K562 (cell line): ENCODE data around the gene AP2M1. TPM values are rescaled to one million over a fixed set of nuclear protein-coding genes. Genes with fewer than 3 reads are reported as not detected.

Experiments used
- ATAC-seq: fragments of 200-7000 bp; cut with Tn5 transposase; 3 replicates; pipeline ENCODE4 v1.9.1; 2020; ENCODE audit warnings: moderate library complexity
- BruUV-seq: library from RNA; stranded (reverse); fragments of 400-500 nt; replicated peaks from 2 replicates; lab custom pipeline; 2021; lab: Mats Ljungman, UMichigan
- CTCF ChIA-PET: fragments of 300-600 bp; formaldehyde crosslinking; extraction: SDS; loops from one replicate; lab custom pipeline; 2021; ENCODE audit warnings: low intra/inter-chr PET ratio; lab: Yijun Ruan, JAX
- POLR2A ChIA-PET: fragments of 300-600, 350-650 bp; sonication (Branson Sonifier 250); formaldehyde crosslinking; extraction: SDS; loops from one replicate; lab custom pipeline; 2021; ENCODE audit warnings: antibody characterized with exemption, inconsistent platforms; lab: Yijun Ruan, JAX
- DNase-seq, 4 experiments: peaks; one replicate each; pipeline versions ENCODE4 v3.0.0 to v3.0.0-alpha.2; 2011 to 2018; ENCODE audit warnings: low spot score in 3 of 4, mixed read lengths in 3 of 4; ENCODE audit errors: extremely low read depth in 1 of 4
- FAIRE-seq: peaks from 2 replicates; lab custom pipeline; 2011; peaks lifted over from hg19 to GRCh38; lab: Jason Lieb, UNC
- H2AFZ ChIP-seq: 2 replicates; pipeline ENCODE4 v1.6.0; 2011; ENCODE audit warnings: low read depth, low read length, control low read depth, inconsistent platforms
- H3K27ac ChIP-seq: fragments of 200-600 bp; 3 replicates; pipeline ENCODE4 v1.8.0; 2011; ENCODE audit warnings: low read depth, mild to moderate bottlenecking, control low read depth, inconsistent platforms, low read length, moderate library complexity, mixed read lengths; ENCODE audit errors: extremely low read depth
- H3K27me3 ChIP-seq, 2 experiments: fragments of 300-600 bp in 1 of 2; 2 replicates in 1 of 2; 3 replicates in 1 of 2; pipeline versions ENCODE4 v1.6.0 to v1.8.0; 2011; ENCODE audit warnings: inconsistent platforms in 2 of 2, low read length in 2 of 2, mild to moderate bottlenecking in 1 of 2, mixed read lengths in 1 of 2, moderate library complexity in 1 of 2; ENCODE audit not compliant: control insufficient read depth in 2 of 2, insufficient read depth in 2 of 2
- H3K36me3 ChIP-seq: fragments of 300-600 bp; 3 replicates; pipeline ENCODE4 v1.8.0; 2011; ENCODE audit warnings: mild to moderate bottlenecking, low read length, inconsistent platforms; ENCODE audit not compliant: control insufficient read depth, insufficient read depth
- H3K4me1 ChIP-seq, 2 experiments: fragments of 200-600 bp in 1 of 2; replicated peaks in 1 of 2; 2 replicates in 1 of 2; 3 replicates in 1 of 2; pipeline versions ENCODE4 v1.5.1 to v1.8.0; 2011; ENCODE audit warnings: inconsistent platforms in 2 of 2, low read length in 2 of 2, mild to moderate bottlenecking in 1 of 2, mixed read lengths in 1 of 2, moderate library complexity in 1 of 2; ENCODE audit not compliant: control insufficient read depth in 2 of 2, insufficient read depth in 2 of 2
- H3K4me2 ChIP-seq: 2 replicates; pipeline ENCODE4 v1.6.1; 2011; ENCODE audit warnings: low read length, control low read depth, inconsistent platforms, mixed read lengths; ENCODE audit not compliant: insufficient read depth
- H3K4me3 ChIP-seq: fragments of 200-600 bp; sonication (generic), shearing (Covaris generic); 2 replicates; pipeline ENCODE4 v1.5.1; 2016; ENCODE audit warnings: control low read depth, inconsistent platforms
- H3K79me2 ChIP-seq: fragments of 200-600 bp; 3 replicates; pipeline ENCODE4 v1.8.0; 2011; ENCODE audit warnings: low read length, inconsistent platforms; ENCODE audit not compliant: control insufficient read depth, insufficient read depth
- H3K9ac ChIP-seq, 2 experiments: 2 replicates each; pipeline versions ENCODE4 v1.6.0 to v1.6.1; 2011; ENCODE audit warnings: low read depth in 2 of 2, low read length in 2 of 2, control low read depth in 1 of 2, inconsistent platforms in 1 of 2, mild to moderate bottlenecking in 1 of 2, mixed read lengths in 1 of 2; ENCODE audit not compliant: insufficient read depth in 1 of 2
- H3K9me1 ChIP-seq: one replicate; pipeline ENCODE4 v1.6.0; 2011; ENCODE audit warnings: inconsistent platforms, mild to moderate bottlenecking, low read length, moderate library complexity; ENCODE audit not compliant: control insufficient read depth, insufficient read depth
- H3K9me3 ChIP-seq: replicated peaks from 2 replicates; pipeline ENCODE4 v1.5.1; 2011; ENCODE audit warnings: low read depth, low read length, inconsistent platforms; ENCODE audit not compliant: control insufficient read depth, insufficient read depth
- H4K20me1 ChIP-seq: replicated peaks from 2 replicates; pipeline ENCODE4 v1.6.1; 2011; ENCODE audit warnings: low read length, inconsistent platforms, mixed read lengths; ENCODE audit not compliant: control insufficient read depth, insufficient read depth
- ASH1L ChIP-seq: fragments of 450-650 bp; IDR thresholded peaks from 2 replicates; pipeline ENCODE4 v1.6.1; 2018; ENCODE audit warnings: borderline replicate concordance, mild to moderate bottlenecking, low read depth; ENCODE audit not compliant: partially characterized antibody
- COPS2 ChIP-seq: fragments of 450-650 bp; conservative IDR thresholded peaks from 2 replicates; pipeline ENCODE4 v1.6.1; 2016; ENCODE audit warnings: mild to moderate bottlenecking, moderate library complexity
- CREB5 ChIP-seq: fragments of 250-450 bp; sonication (Bioruptor Pico); IDR thresholded peaks from 2 replicates; pipeline ENCODE4 v1.5.0; 2020; ENCODE audit warnings: mild to moderate bottlenecking
- EWSR1 ChIP-seq: fragments of 450-650 bp; IDR thresholded peaks from 2 replicates; pipeline ENCODE4 v1.6.1; 2018; ENCODE audit warnings: borderline replicate concordance, mild to moderate bottlenecking, low read depth, moderate library complexity; ENCODE audit not compliant: partially characterized antibody
- IRF2 ChIP-seq: sonication (generic); formaldehyde crosslinking; IDR thresholded peaks from 2 replicates; pipeline ENCODE4 v1.8.1; 2022; ENCODE audit warnings: mild to moderate bottlenecking, missing genetic modification reagents
- MCM2 ChIP-seq: fragments of 450-650 bp; IDR thresholded peaks from 2 replicates; pipeline ENCODE4 v1.6.1; 2017; ENCODE audit warnings: low read depth, mild to moderate bottlenecking
- MYC ChIP-seq, 2 experiments: fragments of 250-450 bp in 1 of 2; sonication (Bioruptor Pico) in 1 of 2; IDR thresholded peaks; 2 replicates each; pipeline versions ENCODE4 v1.5.1 to v1.6.1; 2012 to 2021; ENCODE audit warnings: low read depth in 2 of 2, borderline replicate concordance in 1 of 2, improper control_type of control experiment in 1 of 2, low read length in 1 of 2, mild to moderate bottlenecking in 1 of 2, moderate library complexity in 1 of 2
- PHTF2 ChIP-seq: fragments of 250-450 bp; sonication (Bioruptor Pico); IDR thresholded peaks from 2 replicates; pipeline ENCODE4 v1.5.0; 2021; ENCODE audit warnings: mild to moderate bottlenecking
- RHOXF2B ChIP-seq: fragments of 250-450 bp; sonication (Bioruptor Pico); conservative IDR thresholded peaks from 2 replicates; pipeline ENCODE4 v1.5.1; 2021
- ZBTB26 ChIP-seq: fragments of 450-650 bp; formaldehyde crosslinking; IDR thresholded peaks from 2 replicates; pipeline ENCODE4 v1.4.0; 2022; ENCODE audit warnings: missing genetic modification characterization
- ZBTB43 ChIP-seq: sonication (generic); formaldehyde crosslinking; IDR thresholded peaks from 2 replicates; pipeline ENCODE4 v1.8.0; 2023; ENCODE audit warnings: mild to moderate bottlenecking, missing genetic modification reagents
- ZNF398 ChIP-seq: fragments of 250-450 bp; sonication (Bioruptor Pico); IDR thresholded peaks from 2 replicates; pipeline ENCODE4 v1.8.0; 2021; ENCODE audit warnings: moderate library complexity, mild to moderate bottlenecking, inconsistent platforms
- ZNF408 ChIP-seq: fragments of 250-450 bp; sonication (Bioruptor Pico); IDR thresholded peaks from 2 replicates; pipeline ENCODE4 v1.4.0; 2020; ENCODE audit warnings: low read depth, mild to moderate bottlenecking, moderate library complexity
- WGBS: fragments of 100-300 bp; shearing (Covaris generic); methylation state at CpG from one replicate; pipeline ENCODE4 v1.1.6; 2016; ENCODE audit warnings: low coverage, mixed read lengths; ENCODE audit not compliant: insufficient coverage; ENCODE audit errors: missing lambda C conversion rate; 5-methylcytosine and 5-hydroxymethylcytosine counted together
- in situ Hi-C: fragments of 300-500 bp; cut with MboI; formaldehyde crosslinking; loops from 4 replicates; pipeline ENCODE4 v1.15.0; 2018; ENCODE audit warnings: inconsistent platforms, mixed read lengths
- intact Hi-C: fragments of 100-400 bp; cut with micrococcal nuclease; formaldehyde crosslinking; loops from 2 replicates; pipeline ENCODE4 v1.14.2; 2022
- polyA plus RNA-seq, 8 experiments: library from polyadenylated mRNA; depleted of rRNA in 4 of 8; stranded (reverse) in 5 of 8; unstranded in 3 of 8; fragments of >200 nt; fragmentation: Nextera tagmentation in 2 of 8; fragmentation: Illumina TruSeq in 1 of 8; extraction: Ambion mirVana in 2 of 8; extraction: Trizol in 1 of 8; gene quantifications; 2 replicates each; pipeline versions ENCODE4 v1.2.1 to v1.2.3, GENCODE V29; 2011 to 2014; ENCODE audit warnings: inconsistent platforms in 1 of 8, missing spikeins in 1 of 8
- total RNA-seq, 7 experiments: library from RNA; depleted of rRNA in 6 of 7; stranded (reverse); fragments of >200 nt in 6 of 7; fragmentation: Illumina TruSeq in 2 of 7; extraction: Trizol in 2 of 7; gene quantifications; 2 replicates each; pipeline versions ENCODE4 v1.2.1 to v1.2.3, GENCODE V29; 2011 to 2021; ENCODE audit warnings: low replicate concordance in 1 of 7

AP2M1 gene
- total and polyA plus RNA-seq, 9 of the 15 experiments (the other 6 are each of a cell fraction or from before 2014, with no cell fraction given) = 118 to 505 (median 296) TPM

GRCh38 chr3:184168363-184169120, 6.1 kb upstream of the AP2M1 start:
- ATAC-seq = no peak
- no peak for DNase-seq
- Histone ChIP-seq H3K9ac (peak overlapping the region in 1 of 2 experiments; percentile 47; a peak in 1 of 4 replicates), H3K4me2 (no peak overlapping the region), H3K4me1 (peaks cover 20 to 21% of the 10 kb centered on the region in 2 experiments; a peak in 4 of 5 replicates), H3K27ac (no peak overlapping the region), H3K27me3 (no peaks in the 10 kb centered on the region), H2AFZ (no peak overlapping the region), H3K36me3 (peaks cover 96% of the 10 kb centered on the region), H3K9me1 (no peaks in the 10 kb centered on the region), H3K9me3 (no peaks in the 10 kb centered on the region), H3K4me3 (no peak overlapping the region), H4K20me1 (no peaks in the 10 kb centered on the region), H3K79me2 (no peaks in the 10 kb centered on the region)
- POLR2A ChIA-PET = interaction anchor here (1.0 to 1.5 kb wide), 4 partner anchors 9 to 15 kb away, joined by 3 to 5 read pairs (median 4); no protein-coding TSS in a partner anchor
- intact Hi-C loops = no loop called here
- CTCF ChIA-PET = no interaction called here
- WGBS = 79% methylated on average over 9 of the region's 9 CpGs
- BruUV-seq = no TSS peak
- in situ Hi-C loops = no loop called here
- FAIRE-seq = no peak
- no peak for TF ChIP-seq ZBTB43 (CRISPR knock-in tag)
- no peak for TF ChIP-seq ZNF408
- no peak for TF ChIP-seq ASH1L
- no peak for TF ChIP-seq PHTF2 (CRISPR knock-in tag)
- TF ChIP-seq IRF2 = no peak
- no peak for TF ChIP-seq MYC (IDR thresholded peaks at IDR 0.05; ENCODE audit: low read depth, low read length)
- TF ChIP-seq MYC (CRISPR knock-in tag; IDR thresholded peaks at IDR 0.05; ENCODE audit: borderline replicate concordance, low read depth) = no peak
- TF ChIP-seq ZBTB26 (CRISPR knock-in tag) = no peak
- TF ChIP-seq COPS2 = no peak
- TF ChIP-seq ZNF398 = no peak
- no peak for TF ChIP-seq RHOXF2B (CRISPR knock-in tag)
- TF ChIP-seq EWSR1 = no peak
- TF ChIP-seq CREB5 (CRISPR knock-in tag) = no peak
- no peak for TF ChIP-seq MCM2
